HG02588 (cell line): Measurements from ENCODE around the gene MYOT.

Source experiments
- ATAC-seq: cut with Tn5 transposase; IDR thresholded peaks from one replicate; pipeline ENCODE4 v1.9.1; 2021; ENCODE audit warnings: mild to moderate bottlenecking, moderate library complexity; ENCODE audit not compliant: unreplicated experiment

Gene MYOT

GRCh38 chr5:137896560-137896959 is 28.9 kb downstream of the MYOT start:
- ATAC-seq = no peak

GRCh38 chr5:137899493-137899892 is 31.8 kb downstream of the MYOT start:
- ATAC-seq = no peak

- ATAC-seq = no peak
Observed at GRCh38 chr5:137901011-137901817, 33.6 kb downstream of the MYOT start.

GRCh38 chr5:137902408-137903133 is 34.9 kb downstream of the MYOT start:
- ATAC-seq = no peak

GRCh38 chr5:137914758-137915157 is 47.1 kb downstream of the MYOT start:
- no peak for ATAC-seq

- ATAC-seq = no peak
Observed at GRCh38 chr5:137916923-137917322, 49.3 kb downstream of the MYOT start.

- ATAC-seq = no peak
Observed at GRCh38 chr5:137921931-137922330, 54.3 kb downstream of the MYOT start.

GRCh38 chr5:137923856-137924255 is 56.2 kb downstream of the MYOT start:
- ATAC-seq = no peak

- no peak for ATAC-seq
Observed at GRCh38 chr5:137932800-137933199, 65.1 kb downstream of the MYOT start.

- no peak for ATAC-seq
Observed at GRCh38 chr5:137933491-137933911, 65.8 kb downstream of the MYOT start.

GRCh38 chr5:137935190-137935589 is 67.5 kb downstream of the MYOT start:
- ATAC-seq = peak; percentile 65

- no peak for ATAC-seq
Observed at GRCh38 chr5:137935694-137936093, 68.0 kb downstream of the MYOT start.
